GM12878 (cell line): ENCODE measurements around the gene SPSB3. TPM values are rescaled to one million over a fixed set of nuclear protein-coding genes. Genes with fewer than 3 reads are reported as not detected.

Source experiments
- ATAC-seq: fragments of 200-7000 bp; cut with Tn5 transposase; 3 replicates; pipeline ENCODE4 v1.9.1; 2020; ENCODE audit warnings: mild to moderate bottlenecking, moderate library complexity
- BruUV-seq: library from RNA; stranded (reverse); fragments of 400-500 nt; replicated peaks from 2 replicates; lab custom pipeline; 2021; lab: Mats Ljungman, UMichigan
- CTCF ChIA-PET: fragments of 300-600 bp; sonication (Branson Sonifier 250); formaldehyde crosslinking; extraction: SDS; loops from one replicate; lab custom pipeline; 2021; ENCODE audit warnings: inconsistent platforms; lab: Yijun Ruan, JAX
- POLR2A ChIA-PET: fragments of 350-600 bp; formaldehyde crosslinking; extraction: SDS; loops from one replicate; lab custom pipeline; 2021; ENCODE audit warnings: inconsistent platforms; lab: Charles Lee
- RAD21 ChIA-PET: fragments of 300-600 bp; sonication (Branson Sonifier 250); formaldehyde crosslinking; loops from one replicate; lab custom pipeline; 2023; ENCODE audit warnings: antibody characterized with exemption; ENCODE audit not compliant: unreplicated experiment; lab: Charles Lee
- SMC1A ChIA-PET: fragments of 300-600 bp; sonication (Branson Sonifier 250); formaldehyde crosslinking; loops from one replicate; lab custom pipeline; 2023; ENCODE audit not compliant: unreplicated experiment, uncharacterized antibody; lab: Charles Lee
- DNase-seq: peaks from one replicate; pipeline ENCODE4 v3.0.0-alpha.2; 2011; ENCODE audit warnings: low read depth, low spot score
- FAIRE-seq: peaks from 3 replicates; lab custom pipeline; 2011; peaks lifted over from hg19 to GRCh38; lab: Jason Lieb, UNC
- H2AFZ ChIP-seq: 2 replicates; pipeline ENCODE4 v1.6.0; 2011; ENCODE audit warnings: low read depth, low read length, control low read depth; ENCODE audit not compliant: control insufficient read depth
- H3K27ac ChIP-seq: 2 replicates; pipeline ENCODE4 v1.5.1; 2011; ENCODE audit warnings: control low read depth; ENCODE audit not compliant: control insufficient read depth, insufficient read depth
- H3K27me3 ChIP-seq, 2 experiments: replicated peaks in 1 of 2; 2 replicates each; pipeline versions ENCODE4 v1.6.0 to v1.6.1; 2011; ENCODE audit warnings: low read length in 1 of 2; ENCODE audit not compliant: control insufficient read depth in 2 of 2, insufficient read depth in 2 of 2
- H3K36me3 ChIP-seq, 2 experiments: 2 replicates each; pipeline ENCODE4 v1.5.1; 2011; ENCODE audit warnings: low read length in 1 of 2; ENCODE audit not compliant: control insufficient read depth in 2 of 2, insufficient read depth in 2 of 2
- H3K4me1 ChIP-seq: 2 replicates; pipeline ENCODE4 v1.6.1; 2011; ENCODE audit warnings: mild to moderate bottlenecking, low read length, moderate library complexity, mixed read lengths; ENCODE audit not compliant: control insufficient read depth, insufficient read depth
- H3K4me2 ChIP-seq: 2 replicates; pipeline ENCODE4 v1.6.0; 2011; ENCODE audit warnings: control low read depth; ENCODE audit not compliant: control insufficient read depth, insufficient read depth
- H3K4me3 ChIP-seq: fragments of 200-600 bp; sonication (generic); 2 replicates; pipeline ENCODE4 v1.5.1; 2016
- H3K79me2 ChIP-seq: 2 replicates; pipeline ENCODE4 v1.6.0; 2011; ENCODE audit warnings: low read length; ENCODE audit not compliant: control insufficient read depth, insufficient read depth
- H3K9ac ChIP-seq: 2 replicates; pipeline ENCODE4 v1.8.0; 2011; ENCODE audit warnings: low read length, control low read depth, mixed read lengths; ENCODE audit not compliant: control insufficient read depth, insufficient read depth
- H3K9me3 ChIP-seq: replicated peaks from 3 replicates; pipeline ENCODE4 v1.5.1; 2011; ENCODE audit warnings: mild to moderate bottlenecking, low read length; ENCODE audit not compliant: control insufficient read depth, insufficient read depth
- H4K20me1 ChIP-seq: 2 replicates; pipeline ENCODE4 v1.6.0; 2011; ENCODE audit not compliant: control insufficient read depth, insufficient read depth
- CBX5 ChIP-seq: sonication (generic); IDR thresholded peaks from 2 replicates; pipeline ENCODE4 v1.6.1; 2016; ENCODE audit warnings: low read depth, moderate library complexity, mild to moderate bottlenecking, inconsistent platforms
- CEBPZ ChIP-seq: fragments of 150-350 bp; IDR thresholded peaks from 2 replicates; pipeline ENCODE4 v1.6.1; 2016; ENCODE audit warnings: low read depth, low read length
- CREB1 ChIP-seq: IDR thresholded peaks from 2 replicates; pipeline ENCODE4 v1.6.1; 2012; ENCODE audit warnings: low read depth, mild to moderate bottlenecking, inconsistent platforms
- CUX1 ChIP-seq: IDR thresholded peaks from 2 replicates; pipeline ENCODE4 v1.6.1; 2012; ENCODE audit warnings: improper control_type of control experiment, low read depth, low read length; ENCODE audit not compliant: insufficient replicate concordance
- FOS ChIP-seq: IDR thresholded peaks from 3 replicates; pipeline ENCODE4 v1.6.1; 2011; ENCODE audit warnings: borderline replicate concordance; ENCODE audit not compliant: insufficient read length; ENCODE audit errors: extremely low read depth
- GABPA ChIP-seq: IDR thresholded peaks from 2 replicates; pipeline ENCODE4 v1.6.1; 2014; ENCODE audit warnings: antibody characterized with exemption, low read depth, mild to moderate bottlenecking, inconsistent platforms
- IKZF2 ChIP-seq, 2 experiments: fragments of 450-650 bp; IDR thresholded peaks; 2 replicates each; pipeline ENCODE4 v1.6.1; 2017; ENCODE audit warnings: mild to moderate bottlenecking in 2 of 2, moderate library complexity in 2 of 2
- KDM1A ChIP-seq: fragments of 200-600 bp; sonication (generic); IDR thresholded peaks from 2 replicates; pipeline ENCODE4 v1.6.1; 2016; ENCODE audit warnings: borderline replicate concordance
- NFYA ChIP-seq: IDR thresholded peaks from 2 replicates; pipeline ENCODE4 v1.6.1; 2011; ENCODE audit warnings: low read depth, mild to moderate bottlenecking, low read length, improper control_type of control experiment, borderline replicate concordance
- NRF1 ChIP-seq: conservative IDR thresholded peaks from 2 replicates; pipeline ENCODE4 v1.6.1; 2011; ENCODE audit warnings: mild to moderate bottlenecking, low read depth, low read length, improper control_type of control experiment
- PAX8 ChIP-seq: fragments of 450-650 bp; IDR thresholded peaks from 2 replicates; pipeline ENCODE4 v1.6.1; 2017; ENCODE audit warnings: mild to moderate bottlenecking, moderate library complexity
- SMARCA5 ChIP-seq: fragments of 450-650 bp; IDR thresholded peaks from 2 replicates; pipeline ENCODE4 v1.6.1; 2017; ENCODE audit warnings: mild to moderate bottlenecking
- TCF3 ChIP-seq: IDR thresholded peaks from 2 replicates; pipeline ENCODE4 v1.6.1; 2012; ENCODE audit warnings: low read depth, mild to moderate bottlenecking, low read length, borderline replicate concordance; ENCODE audit not compliant: insufficient read depth
- ZNF384 ChIP-seq: IDR thresholded peaks from 2 replicates; pipeline ENCODE4 v1.6.1; 2012; ENCODE audit warnings: low read depth, mild to moderate bottlenecking, low read length, improper control_type of control experiment, borderline replicate concordance
- WGBS: methylation state at CpG from one replicate; pipeline ENCODE4 v1.1.6; 2016; ENCODE audit warnings: low lambda C conversion rate; ENCODE audit not compliant: insufficient replicate concordance, insufficient coverage; ENCODE audit errors: missing lambda C conversion rate; 5-methylcytosine and 5-hydroxymethylcytosine counted together
- in situ Hi-C: fragments of 300-500 bp; cut with MboI; formaldehyde crosslinking; loops from 9 replicates; pipeline ENCODE4 v1.14.3; 2018; ENCODE audit warnings: mixed read lengths
- intact Hi-C: fragments of 100-400 bp; cut with micrococcal nuclease; formaldehyde crosslinking; loops from one replicate; pipeline ENCODE4 v1.14.2; 2022; ENCODE audit not compliant: unreplicated experiment
- polyA plus RNA-seq, 11 experiments: library from polyadenylated mRNA; depleted of rRNA in 4 of 11; unstranded in 6 of 11; stranded (reverse) in 5 of 11; fragments of >200 nt; fragmentation: Nextera tagmentation in 4 of 11; fragmentation: Illumina TruSeq in 1 of 11; extraction: Ambion mirVana in 4 of 11; extraction: Trizol in 1 of 11; gene quantifications; 1 replicate in 1 of 11; 2 replicates in 10 of 11; pipeline versions ENCODE4 v1.2.1 to v1.2.3, GENCODE V29; 2011 to 2016; ENCODE audit warnings: inconsistent platforms in 2 of 11, missing spikeins in 2 of 11, low read depth in 1 of 11
- total RNA-seq, 4 experiments: library from RNA; depleted of rRNA in 3 of 4; stranded (reverse); fragments of >200 nt in 3 of 4; fragmentation: Illumina TruSeq in 1 of 4; extraction: Trizol in 1 of 4; gene quantifications; 2 replicates each; pipeline versions ENCODE4 v1.2.1 to v1.2.3, GENCODE V29; 2013 to 2021

SPSB3 gene
- total and polyA plus RNA-seq, 10 of the 15 experiments (the other 5 are each of a cell fraction or from before 2014, with no cell fraction given), result 0.31 to 26.9 (median 14.0) TPM

- H3K9me3 ChIP-seq, result peaks cover 5% of the 10 kb centered on the region; the same call in 1 of the 3 replicates
- POLR2A ChIA-PET, result no interaction called here
- BruUV-seq, result no TSS peak
- no peak for DNase-seq
- no peak for ATAC-seq
- no peaks in the 10 kb centered on the region for H3K4me1 ChIP-seq
- no peaks in the 10 kb centered on the region; the same call in 1 of the 2 replicates for H4K20me1 ChIP-seq
- 69% methylated on average over 7 of the region's 7 CpGs for WGBS
- no peak for FAIRE-seq
- in situ Hi-C loops (no loop called here), intact Hi-C loops (no loop called here)
- no peak overlapping the region for H3K4me3 ChIP-seq
- CTCF ChIA-PET, result no interaction called here
- TF ChIP-seq CUX1, result no peak
- no peak for TF ChIP-seq CEBPZ
- TF ChIP-seq SMARCA5, result no peak
- TF ChIP-seq ZNF384, result no peak
- TF ChIP-seq IKZF2 (IDR thresholded peaks at IDR 0.05), result no peak
- TF ChIP-seq FOS, result no peak
- no peak for TF ChIP-seq TCF3
- TF ChIP-seq NRF1, result no peak
- TF ChIP-seq CBX5, result no peak
- TF ChIP-seq NFYA, result no peak
- TF ChIP-seq KDM1A, result no peak
- no peak for TF ChIP-seq GABPA
- TF ChIP-seq PAX8, result no peak
- TF ChIP-seq CREB1, result no peak
- RAD21 ChIA-PET, result no interaction called here
- H3K27me3 ChIP-seq, result no peaks in the 10 kb centered on the region
- SMC1A ChIA-PET, result no interaction called here
- H3K27ac ChIP-seq, result no peak overlapping the region
- no peak overlapping the region for H3K4me2 ChIP-seq
- H3K9ac ChIP-seq, result no peak overlapping the region
- H3K79me2 ChIP-seq, result no peaks in the 10 kb centered on the region; the same call in 1 of the 2 replicates
- no peak overlapping the region for H2AFZ ChIP-seq
- peaks cover 1 to 38% of the 10 kb centered on the region in 2 experiments for H3K36me3 ChIP-seq
Measured at GRCh38 chr16:1731603-1732002, 50.8 kb downstream of the SPSB3 start.
